H1 (cell line): ENCODE measurements around the gene ZNF527. TPM values are rescaled to one million over a fixed set of nuclear protein-coding genes. Genes with fewer than 3 reads are reported as not detected.

Experiments used
- CTCF ChIA-PET: fragments of 300-600 bp; sonication (Branson Sonifier 250); formaldehyde crosslinking; loops from one replicate; lab custom pipeline; 2021; ENCODE audit not compliant: partially characterized antibody; lab: Charles Lee
- POLR2A ChIA-PET: fragments of 300-600 bp; sonication (Branson Sonifier 250); formaldehyde crosslinking; loops from one replicate; lab custom pipeline; 2021; ENCODE audit warnings: inconsistent platforms; ENCODE audit not compliant: partially characterized antibody; lab: Charles Lee
- DNase-seq, 2 experiments: peaks; one replicate each; pipeline versions ENCODE4 v3.0.0 to v3.0.0-alpha.2; 2010 to 2022; ENCODE audit warnings: low spot score in 2 of 2, low read depth in 1 of 2, mixed read lengths in 1 of 2
- FAIRE-seq: peaks from 2 replicates; lab custom pipeline; 2011; peaks lifted over from hg19 to GRCh38; lab: Jason Lieb, UNC
- H2AFZ ChIP-seq: 2 replicates; pipeline ENCODE4 v1.8.1; 2012; ENCODE audit warnings: low read length, inconsistent platforms
- H2AK5ac ChIP-seq: 2 replicates; pipeline ENCODE4 v1.6.1; 2013; ENCODE audit warnings: low read depth, low read length
- H2BK120ac ChIP-seq: replicated peaks from 2 replicates; pipeline ENCODE3; 2013; ENCODE audit warnings: low read depth, low read length, inconsistent platforms
- H2BK12ac ChIP-seq: 2 replicates; pipeline ENCODE4 v1.6.1; 2013; ENCODE audit warnings: low read depth, low read length
- H2BK15ac ChIP-seq: 2 replicates; pipeline ENCODE4 v1.6.1; 2013; ENCODE audit warnings: low read length
- H2BK20ac ChIP-seq: 2 replicates; pipeline ENCODE4 v1.6.1; 2013; ENCODE audit warnings: low read length
- H2BK5ac ChIP-seq: 2 replicates; pipeline ENCODE4 v1.6.1; 2013; ENCODE audit warnings: low read depth, low read length
- H3K14ac ChIP-seq: 2 replicates; pipeline ENCODE4 v1.6.1; 2013; ENCODE audit warnings: inconsistent platforms; ENCODE audit not compliant: insufficient read length
- H3K18ac ChIP-seq: 2 replicates; pipeline ENCODE4 v1.6.1; 2013; ENCODE audit warnings: low read length; ENCODE audit errors: extremely low read depth
- H3K23ac ChIP-seq: 2 replicates; pipeline ENCODE4 v1.6.1; 2013; ENCODE audit warnings: inconsistent platforms; ENCODE audit not compliant: insufficient read length
- H3K23me2 ChIP-seq: 2 replicates; pipeline ENCODE4 v1.6.1; 2013; ENCODE audit warnings: low read depth, low read length
- H3K27ac ChIP-seq: 2 replicates; pipeline ENCODE4 v1.6.1; 2011; ENCODE audit warnings: low read depth, low read length, inconsistent platforms
- H3K27me3 ChIP-seq, 4 experiments: replicated peaks in 1 of 4; 1 replicate in 1 of 4; 2 replicates in 3 of 4; pipeline versions ENCODE4 v1.6.1 to v1.8.1; 2011 to 2013; ENCODE audit warnings: low read length in 3 of 4, mild to moderate bottlenecking in 3 of 4, inconsistent platforms in 2 of 4, mixed read lengths in 2 of 4, moderate library complexity in 1 of 4; ENCODE audit not compliant: control insufficient read depth in 3 of 4, insufficient read depth in 3 of 4; ENCODE audit errors: extremely low read depth in 1 of 4
- H3K36me3 ChIP-seq, 4 experiments: 2 replicates each; pipeline versions ENCODE4 v1.6.1 to v1.8.1; 2011 to 2013; ENCODE audit warnings: mild to moderate bottlenecking in 4 of 4, low read length in 3 of 4, moderate library complexity in 2 of 4, control low read depth in 1 of 4, inconsistent platforms in 1 of 4; ENCODE audit not compliant: insufficient read depth in 4 of 4, control insufficient read depth in 2 of 4
- H3K4ac ChIP-seq: replicated peaks from 2 replicates; pipeline ENCODE3; 2013; ENCODE audit warnings: low read length, low read depth, mixed read lengths, inconsistent platforms; ENCODE audit not compliant: insufficient read length
- H3K4me1 ChIP-seq, 4 experiments: replicated peaks in 1 of 4; 1 replicate in 1 of 4; 2 replicates in 3 of 4; pipeline versions ENCODE4 v1.6.1 to v1.8.1; 2011 to 2013; ENCODE audit warnings: low read length in 3 of 4, inconsistent platforms in 2 of 4, mixed read lengths in 1 of 4; ENCODE audit not compliant: insufficient read depth in 4 of 4, control insufficient read depth in 3 of 4
- H3K4me2 ChIP-seq, 2 experiments: 2 replicates each; pipeline versions ENCODE4 v1.6.1 to v1.8.1; 2011 to 2013; ENCODE audit warnings: low read depth in 2 of 2, low read length in 2 of 2, control low read depth in 1 of 2, inconsistent platforms in 1 of 2, mild to moderate bottlenecking in 1 of 2; ENCODE audit not compliant: insufficient read depth in 1 of 2
- H3K4me3 ChIP-seq, 4 experiments: fragments of 200-600, 300-600 bp in 1 of 4; sonication (generic), shearing (Covaris generic), sonication (Bioruptor Twin) in 1 of 4; 2 replicates each; pipeline versions ENCODE4 v1.5.1 to v1.8.1; 2011 to 2016; ENCODE audit warnings: low read length in 4 of 4, low read depth in 3 of 4, control low read depth in 2 of 4, inconsistent platforms in 2 of 4, mild to moderate bottlenecking in 2 of 4, mixed read lengths in 1 of 4, moderate library complexity in 1 of 4; ENCODE audit not compliant: insufficient read depth in 2 of 4; ENCODE audit errors: extremely low read depth in 1 of 4
- H3K56ac ChIP-seq: replicated peaks from 2 replicates; pipeline ENCODE3; 2013; ENCODE audit warnings: low read depth, mild to moderate bottlenecking, mixed read lengths, low read length, inconsistent platforms; ENCODE audit not compliant: insufficient read length
- H3K79me1 ChIP-seq: 2 replicates; pipeline ENCODE4 v1.6.1; 2013; ENCODE audit warnings: low read depth, low read length, control low read depth
- H3K79me2 ChIP-seq, 2 experiments: 2 replicates each; pipeline versions ENCODE4 v1.6.1 to v1.8.1; 2012 to 2013; ENCODE audit warnings: low read length in 2 of 2, mild to moderate bottlenecking in 2 of 2, inconsistent platforms in 1 of 2; ENCODE audit not compliant: insufficient read depth in 2 of 2, control insufficient read depth in 1 of 2
- H3K9ac ChIP-seq, 4 experiments: replicated peaks in 1 of 4; 1 replicate in 1 of 4; 2 replicates in 3 of 4; pipeline versions ENCODE4 v1.6.1 to v1.8.1; 2011 to 2013; ENCODE audit warnings: low read depth in 3 of 4, low read length in 3 of 4, control low read depth in 2 of 4, mild to moderate bottlenecking in 2 of 4, moderate library complexity in 2 of 4, inconsistent platforms in 1 of 4; ENCODE audit errors: extremely low read depth in 1 of 4
- H3K9me3 ChIP-seq, 2 experiments: 2 replicates each; pipeline versions ENCODE4 v1.6.1 to v1.8.1; 2012 to 2013; ENCODE audit warnings: mild to moderate bottlenecking in 2 of 2, moderate library complexity in 2 of 2, control low read depth in 1 of 2, inconsistent platforms in 1 of 2, low read depth in 1 of 2, low read length in 1 of 2, mixed read lengths in 1 of 2; ENCODE audit not compliant: insufficient read depth in 2 of 2
- H4K20me1 ChIP-seq, 2 experiments: replicated peaks in 1 of 2; 2 replicates each; pipeline versions ENCODE3 to v1.8.1; 2011 to 2013; ENCODE audit warnings: inconsistent platforms in 2 of 2, low read length in 2 of 2, mild to moderate bottlenecking in 1 of 2; ENCODE audit not compliant: insufficient read depth in 2 of 2, control insufficient read depth in 1 of 2
- H4K5ac ChIP-seq: 2 replicates; pipeline ENCODE4 v1.6.1; 2013; ENCODE audit warnings: low read length, low read depth, mixed read lengths, inconsistent platforms; ENCODE audit not compliant: insufficient read length
- H4K8ac ChIP-seq: 2 replicates; pipeline ENCODE4 v1.8.0; 2013; ENCODE audit warnings: mild to moderate bottlenecking, moderate library complexity, low read length, inconsistent platforms; ENCODE audit not compliant: insufficient read depth; ENCODE audit errors: extremely low read depth
- H4K91ac ChIP-seq: replicated peaks from 2 replicates; pipeline ENCODE3; 2013; ENCODE audit warnings: low read length, mixed read lengths, inconsistent platforms; ENCODE audit not compliant: insufficient read length
- CBX8 ChIP-seq: fragments of 300-800, 300-1000 bp; sonication (generic); IDR thresholded peaks from 2 replicates; pipeline ENCODE4 v1.7.1; 2016; ENCODE audit warnings: low read depth, low read length, borderline replicate concordance
- CREB1 ChIP-seq: IDR thresholded peaks from 2 replicates; pipeline ENCODE4 v1.6.1; 2012; ENCODE audit warnings: inconsistent platforms
- NRF1 ChIP-seq: IDR thresholded peaks from 2 replicates; pipeline ENCODE4 v1.6.1; 2011; ENCODE audit warnings: mild to moderate bottlenecking, low read depth, low read length, improper control_type of control experiment
- WGBS, 2 experiments: shearing (Covaris generic) in 1 of 2; methylation state at CpG; one replicate each; pipeline versions ENCODE4 v1.1.6 to v1.1.7; 2013 to 2015; ENCODE audit warnings: low lambda C conversion rate in 2 of 2, mixed read lengths in 2 of 2, inconsistent platforms in 1 of 2, low coverage in 1 of 2, missing lambda C conversion rate in 1 of 2; ENCODE audit not compliant: insufficient replicate concordance in 2 of 2, insufficient coverage in 1 of 2, insufficient read length in 1 of 2; ENCODE audit errors: extremely low coverage in 1 of 2, missing lambda C conversion rate in 1 of 2; 5-methylcytosine and 5-hydroxymethylcytosine counted together
- polyA plus RNA-seq, 7 experiments: library from polyadenylated mRNA; depleted of rRNA in 3 of 7; stranded (reverse) in 5 of 7; unstranded in 2 of 7; fragments of >200 nt in 5 of 7; fragments of 200-250 nt in 2 of 7; gene quantifications; 1 replicate in 5 of 7; 2 replicates in 1 of 7; 4 replicates in 1 of 7; pipeline versions ENCODE4 v1.2.1 to v1.2.3, GENCODE V29; 2011 to 2013; ENCODE audit warnings: missing spikeins in 2 of 7, mixed read lengths in 2 of 7
- total RNA-seq: library from RNA; stranded (reverse); fragmentation: NEBNext Ultra II Directional; extraction: Animal tissue kit (Norgen Biotek cat#: 25700); gene quantifications from 2 replicates; pipeline ENCODE4 v1.2.1, GENCODE V29; 2021

ZNF527 gene
- total and polyA plus RNA-seq, 2 of the 8 experiments (the other 6 are each of a cell fraction or from before 2014, with no cell fraction given) = 2.1 to 4.5 TPM

- Histone ChIP-seq H2BK20ac (no peak overlapping the region), H2BK12ac (no peak overlapping the region), H3K4me2 (no peak overlapping the region), H3K14ac (no peak overlapping the region), H3K23me2 (no peaks in the 10 kb centered on the region), H3K18ac (no peak overlapping the region), H3K27ac (no peak overlapping the region), H3K56ac (no peak overlapping the region), H2AFZ (no peak overlapping the region), H4K91ac (no peak overlapping the region), H3K9me3 (peaks cover 52 to 59% of the 10 kb centered on the region in 2 experiments), H3K4me1 (no peaks in the 10 kb centered on the region)
- CTCF ChIA-PET = no interaction called here
- 93% methylated on average over 30 of the region's 34 CpGs; no CpG with 5 or more reads in 1 of the 2 experiments for WGBS, 2 experiments
- TF ChIP-seq CREB1 (no peak), NRF1 (no peak), CBX8 (no peak)
- TF ChIP-seq, all 59 proteins: peak for 0
- Histone ChIP-seq H3K4ac (no peak overlapping the region), H2AK5ac (no peak overlapping the region), H4K20me1 (no peaks in the 10 kb centered on the region), H4K8ac (peak overlapping the region; percentile 16; the same call in 1 of the 2 replicates), H3K79me1 (no peaks in the 10 kb centered on the region), H2BK5ac (no peak overlapping the region), H2BK15ac (no peak overlapping the region), H3K9ac (no peak overlapping the region), H3K4me3 (no peak overlapping the region), H3K23ac (no peak overlapping the region), H3K27me3 (no peaks in the 10 kb centered on the region), H3K79me2 (no peaks in the 10 kb centered on the region), H2BK120ac (no peak overlapping the region), H3K36me3 (no peaks in the 10 kb centered on the region; a peak in 1 of 8 replicates), H4K5ac (no peak overlapping the region)
- POLR2A ChIA-PET = interaction anchor here (0.5 kb wide), 1 partner anchor 13 kb away, joined by 4 read pairs; no protein-coding TSS in a partner anchor
- DNase-seq (no peak), FAIRE-seq (no peak)
Measured at GRCh38 chr19:37403403-37403802, 32.5 kb downstream of the ZNF527 start.
